ENCODE results near the gene EHHADH.

- TF ChIP-seq EZH2phosphoT487 (IDR thresholded peaks at IDR 0.05; ENCODE audit: borderline replicate concordance, low read depth) (no peak), CTCF (IDR thresholded peaks at IDR 0.05) (no peak), POLR2AphosphoS5 (IDR thresholded peaks at IDR 0.05; ENCODE audit: low read depth, low read length) (no peak), USF2 (IDR thresholded peaks at IDR 0.05; ENCODE audit: borderline replicate concordance, low read depth, low read length) (no peak), EP300 (IDR thresholded peaks at IDR 0.05; ENCODE audit: borderline replicate concordance in 1 of 2, low read depth in 1 of 2, low read length in 1 of 2) (no peak), TEAD4 (IDR thresholded peaks at IDR 0.05; ENCODE audit: borderline replicate concordance, insufficient read depth) (no peak), RAD21 (IDR thresholded peaks at IDR 0.05; ENCODE audit: low read length) (no peak), REST (IDR thresholded peaks at IDR 0.05; ENCODE audit: low read depth, low read length) (no peak), FOXJ3 (CRISPR knock-in tag; IDR thresholded peaks at IDR 0.05) (no peak), GABPA (IDR thresholded peaks at IDR 0.05; ENCODE audit: low read depth) (no peak), NFIC (IDR thresholded peaks at IDR 0.05; ENCODE audit: borderline replicate concordance) (no peak)
- TF ChIP-seq, protein P1, sequence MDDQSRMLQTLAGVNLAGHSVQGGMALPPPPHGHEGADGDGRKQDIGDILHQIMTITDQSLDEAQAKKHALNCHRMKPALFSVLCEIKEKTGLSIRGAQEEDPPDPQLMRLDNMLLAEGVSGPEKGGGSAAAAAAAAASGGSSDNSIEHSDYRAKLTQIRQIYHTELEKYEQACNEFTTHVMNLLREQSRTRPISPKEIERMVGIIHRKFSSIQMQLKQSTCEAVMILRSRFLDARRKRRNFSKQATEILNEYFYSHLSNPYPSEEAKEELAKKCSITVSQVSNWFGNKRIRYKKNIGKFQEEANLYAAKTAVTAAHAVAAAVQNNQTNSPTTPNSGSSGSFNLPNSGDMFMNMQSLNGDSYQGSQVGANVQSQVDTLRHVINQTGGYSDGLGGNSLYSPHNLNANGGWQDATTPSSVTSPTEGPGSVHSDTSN (IDR thresholded peaks at IDR 0.05) = no peak
Measured at GRCh38 chr3:185290266-185290665, 36.4 kb upstream of the EHHADH start.
